Body of pancreas (tissue), 4 donors: ENCODE measurements around the gene LPP. TPM values are rescaled to one million over a fixed set of nuclear protein-coding genes. Genes with fewer than 3 reads are reported as not detected.

Source experiments
- ATAC-seq: fragments of 150-250 bp; one replicate; pipeline ENCODE4 v1.9.1; 2016
- DNase-seq, 4 donors: peaks; one replicate each; pipeline ENCODE4 v3.0.0-alpha.2; 2019
- H3K27ac ChIP-seq, 4 donors: fragments of 200-600 bp; sonication (generic); 1 replicate in 3 of 4; 2 replicates in 1 of 4; pipeline versions ENCODE4 v1.5.1 to v1.6.1; 2016 to 2019; ENCODE audit warnings: mild to moderate bottlenecking in 1 of 4, mixed read lengths in 1 of 4, moderate library complexity in 1 of 4
- H3K27me3 ChIP-seq, 2 donors: fragments of 200-600 bp; sonication (generic); one replicate each; pipeline ENCODE4 v1.6.0; 2016; ENCODE audit warnings: mild to moderate bottlenecking in 1 of 2
- H3K36me3 ChIP-seq, 2 donors: fragments of 200-600 bp; sonication (generic); replicated peaks in 1 of 2; 2 replicates each; pipeline ENCODE4 v1.5.1; 2016; ENCODE audit warnings: low read depth in 2 of 2; ENCODE audit not compliant: insufficient read depth in 1 of 2
- H3K4me1 ChIP-seq: fragments of 200-600 bp; sonication (generic); one replicate; pipeline ENCODE4 v1.6.0; 2016
- H3K4me3 ChIP-seq, 2 donors: fragments of 200-600 bp; sonication (generic); 1 replicate in 1 of 2; 2 replicates in 1 of 2; pipeline ENCODE4 v1.5.1; 2016 to 2019
- H3K9me3 ChIP-seq, 3 donors: fragments of 200-600 bp; sonication (generic); 1 replicate in 2 of 3; 2 replicates in 1 of 3; pipeline ENCODE4 v1.5.1; 2016
- POLR2A ChIP-seq, 3 donors: fragments of 450-650 bp; IDR thresholded peaks; one replicate each; pipeline ENCODE4 v1.6.1; 2016; ENCODE audit warnings: antibody characterized with exemption in 3 of 3, mild to moderate bottlenecking in 2 of 3
- WGBS, 2 donors: methylation state at CpG; one replicate each; pipeline ENCODE4 v1.1.5; 2017; 5-methylcytosine and 5-hydroxymethylcytosine counted together
- intact Hi-C: fragments of 100-400 bp; cut with DNase I; formaldehyde crosslinking; loops from one replicate; pipeline ENCODE4 v1.15.1; 2023
- total RNA-seq, 2 donors: library from RNA; depleted of rRNA; stranded (reverse); fragments of >200 nt; gene quantifications; one replicate each; pipeline ENCODE4 v1.1.0, GENCODE V29; 2016
- TF ChIP-seq, protein P1 (sequence below), 7 experiments: fragments of 450-650 bp in 4 of 7; fragments of 200-600 bp in 3 of 7; sonication (generic) in 3 of 7; IDR thresholded peaks; one replicate each; pipeline ENCODE4 v1.5.1; 2016 to 2019; ENCODE audit warnings: antibody characterized with exemption in 7 of 7

Gene LPP
- total RNA-seq, 2 donors from 2014 or later = 60.6 to 65.1 TPM

DNA sequence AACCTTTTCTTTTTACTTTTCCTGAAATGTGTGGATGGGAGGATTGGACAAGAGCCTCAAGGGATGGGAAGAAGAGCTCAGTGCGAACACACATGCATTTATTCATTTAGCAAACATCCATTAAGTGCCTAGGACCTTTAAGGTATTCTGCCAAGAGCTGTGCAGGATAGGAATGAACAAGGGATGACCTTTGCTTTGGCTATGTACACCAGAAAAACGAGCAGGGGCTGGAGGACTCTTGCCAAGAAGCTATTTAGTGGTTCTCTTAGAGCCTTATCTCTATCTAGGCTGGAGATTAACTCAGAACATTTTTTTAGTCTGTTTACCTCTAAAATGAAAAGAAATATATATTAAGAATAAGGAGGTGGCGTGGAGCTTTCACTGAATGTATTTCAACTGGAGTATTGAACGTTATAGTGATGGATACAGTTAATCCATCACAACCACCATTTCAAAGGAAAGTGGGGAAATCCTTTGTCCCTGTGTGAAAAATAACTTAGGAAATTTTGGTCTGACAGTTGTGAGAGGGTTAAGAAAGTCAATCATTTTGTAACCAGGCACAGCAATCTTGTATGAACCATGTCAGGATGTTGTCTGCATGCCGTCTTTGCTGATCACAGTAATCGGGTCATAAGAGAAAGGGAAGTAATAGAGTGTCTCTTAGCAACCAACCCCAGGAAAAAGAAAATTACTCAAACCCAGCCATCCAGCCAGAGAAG lies 279.0 kb downstream of the LPP start:
- WGBS, 2 donors = 47 to 51% methylated on average over 6 of the region's 6 CpGs
- peak in 2 of 4 donors; percentile 19 to 22 for DNase-seq
- intact Hi-C loops = no loop called here

DNA sequence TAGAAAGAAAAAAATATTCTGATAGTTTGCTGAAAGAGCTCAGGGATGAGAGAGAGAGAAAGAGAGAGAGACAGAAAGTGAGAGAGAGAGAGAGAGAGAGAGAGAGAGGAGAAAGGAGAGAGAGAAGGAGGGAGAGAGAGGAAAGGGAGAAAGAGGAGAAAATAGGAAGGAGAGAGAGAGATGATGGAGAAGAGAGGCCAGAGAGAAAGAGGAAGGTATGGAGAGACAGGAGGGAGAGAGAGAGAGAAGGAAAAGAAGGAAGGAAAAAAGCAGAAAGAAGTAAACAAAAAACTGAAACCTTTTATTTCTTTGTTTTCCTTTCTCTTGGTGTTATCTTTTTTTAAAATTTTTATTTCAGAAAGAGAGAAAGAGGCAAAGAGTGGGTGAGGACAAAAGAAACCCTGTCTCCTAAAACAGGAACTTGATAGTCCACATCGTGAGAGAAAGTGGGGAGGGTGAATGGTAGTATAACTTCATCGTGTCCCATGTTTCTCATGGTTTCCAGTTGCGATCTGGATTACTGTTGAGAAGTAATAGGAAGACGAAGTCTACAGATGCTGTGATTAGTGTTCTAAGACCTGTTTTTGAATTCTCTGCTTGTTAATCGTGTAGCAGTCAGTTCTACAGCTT lies 279.7 kb downstream of the LPP start:
- no peaks in the 10 kb centered on the region for H3K9me3 ChIP-seq
- no peaks in the 10 kb centered on the region for H3K36me3 ChIP-seq
- no peak overlapping the region for H3K4me3 ChIP-seq
- H3K27ac ChIP-seq = peak overlapping the region in 1 of 4 donors; percentile 39
- intact Hi-C loops = no loop called here
- TF ChIP-seq, protein P1, sequence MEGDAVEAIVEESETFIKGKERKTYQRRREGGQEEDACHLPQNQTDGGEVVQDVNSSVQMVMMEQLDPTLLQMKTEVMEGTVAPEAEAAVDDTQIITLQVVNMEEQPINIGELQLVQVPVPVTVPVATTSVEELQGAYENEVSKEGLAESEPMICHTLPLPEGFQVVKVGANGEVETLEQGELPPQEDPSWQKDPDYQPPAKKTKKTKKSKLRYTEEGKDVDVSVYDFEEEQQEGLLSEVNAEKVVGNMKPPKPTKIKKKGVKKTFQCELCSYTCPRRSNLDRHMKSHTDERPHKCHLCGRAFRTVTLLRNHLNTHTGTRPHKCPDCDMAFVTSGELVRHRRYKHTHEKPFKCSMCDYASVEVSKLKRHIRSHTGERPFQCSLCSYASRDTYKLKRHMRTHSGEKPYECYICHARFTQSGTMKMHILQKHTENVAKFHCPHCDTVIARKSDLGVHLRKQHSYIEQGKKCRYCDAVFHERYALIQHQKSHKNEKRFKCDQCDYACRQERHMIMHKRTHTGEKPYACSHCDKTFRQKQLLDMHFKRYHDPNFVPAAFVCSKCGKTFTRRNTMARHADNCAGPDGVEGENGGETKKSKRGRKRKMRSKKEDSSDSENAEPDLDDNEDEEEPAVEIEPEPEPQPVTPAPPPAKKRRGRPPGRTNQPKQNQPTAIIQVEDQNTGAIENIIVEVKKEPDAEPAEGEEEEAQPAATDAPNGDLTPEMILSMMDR (IDR thresholded peaks at IDR 0.05) = no peak
- TF ChIP-seq POLR2A (IDR thresholded peaks at IDR 0.05) = no peak
- WGBS, 2 donors = 81 to 87% methylated on average over 5 of the region's 5 CpGs
- no peaks in the 10 kb centered on the region for H3K27me3 ChIP-seq
- H3K4me1 ChIP-seq = peaks cover 25% of the 10 kb centered on the region
- DNase-seq (no peak), ATAC-seq (no peak)

More for the DNA sequence above, 279.0 kb downstream of the LPP start:
- Histone ChIP-seq H3K36me3 (no peaks in the 10 kb centered on the region), H3K4me3 (no peak overlapping the region), H3K27ac (peak overlapping the region in 1 of 4 donors; percentile 39), H3K27me3 (no peaks in the 10 kb centered on the region), H3K4me1 (peaks cover 25% of the 10 kb centered on the region), H3K9me3 (no peaks in the 10 kb centered on the region)
- peak; percentile 36 for ATAC-seq
- TF ChIP-seq, protein P1 (IDR thresholded peaks at IDR 0.05) = no peak
- no peak for TF ChIP-seq POLR2A (IDR thresholded peaks at IDR 0.05)

DNA sequence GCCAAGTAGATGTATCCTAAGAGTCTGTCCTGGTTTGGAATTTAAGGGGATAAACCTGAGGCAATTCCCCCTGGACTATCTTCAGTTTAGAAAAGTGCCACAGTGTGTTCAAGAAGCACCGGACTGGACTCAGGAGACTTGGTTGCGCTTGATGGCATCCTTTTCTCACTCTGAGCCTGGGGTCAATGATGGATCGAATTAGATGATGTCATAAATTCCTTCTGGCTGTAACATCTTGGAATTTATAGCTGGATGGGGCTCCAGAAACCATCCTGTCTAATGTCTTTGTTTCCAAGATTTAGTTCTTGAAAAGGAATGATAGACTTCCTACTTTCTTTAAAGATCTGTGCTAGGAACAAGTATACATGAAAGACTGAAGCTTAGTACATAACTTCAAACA lies 280.6 kb downstream of the LPP start:
- no peak overlapping the region for H3K27ac ChIP-seq
- DNase-seq (no peak), ATAC-seq (no peak)
- H3K36me3 ChIP-seq = no peaks in the 10 kb centered on the region
- H3K4me3 ChIP-seq = no peak overlapping the region
- intact Hi-C loops = no loop called here
- no peak for TF ChIP-seq POLR2A (IDR thresholded peaks at IDR 0.05)
- TF ChIP-seq, protein P1 (IDR thresholded peaks at IDR 0.05) = no peak
- no peaks in the 10 kb centered on the region for H3K9me3 ChIP-seq
- 95 to 98% methylated on average over 3 of the region's 3 CpGs for WGBS, 2 donors
- no peaks in the 10 kb centered on the region for H3K27me3 ChIP-seq
- peaks cover 25% of the 10 kb centered on the region for H3K4me1 ChIP-seq

DNA sequence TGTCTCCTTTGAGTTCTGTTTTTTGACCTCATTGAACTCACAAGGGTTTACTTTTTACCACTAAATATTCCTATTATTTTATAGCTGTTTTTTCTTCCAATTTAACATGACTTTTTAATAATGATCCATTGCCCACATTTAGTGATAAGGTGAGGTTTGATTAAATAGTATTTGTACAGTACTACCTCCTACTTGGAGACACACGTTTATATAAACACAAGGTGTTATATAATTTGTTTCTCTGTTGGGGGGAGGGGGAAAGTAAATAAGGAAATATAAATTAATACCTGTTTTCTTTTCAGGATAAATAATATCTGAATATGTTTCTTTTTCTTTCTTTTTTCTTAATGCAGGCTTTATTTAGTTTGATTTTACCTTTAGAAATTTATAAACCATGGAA lies 281.3 kb downstream of the LPP start:
- Histone ChIP-seq H3K4me3 (no peak overlapping the region), H3K27me3 (no peaks in the 10 kb centered on the region), H3K4me1 (peaks cover 25% of the 10 kb centered on the region), H3K27ac (no peak overlapping the region), H3K9me3 (no peaks in the 10 kb centered on the region), H3K36me3 (no peaks in the 10 kb centered on the region)
- 7 to 26% methylated on average over 1 of the region's 1 CpG for WGBS, 2 donors
- TF ChIP-seq, protein P1 (IDR thresholded peaks at IDR 0.05) = no peak
- TF ChIP-seq POLR2A (IDR thresholded peaks at IDR 0.05) = no peak
- ATAC-seq (peak; percentile 54), DNase-seq (no peak)
- intact Hi-C loops = no loop called here
